ENCODE measurements around the gene RCOR2. TPM values are rescaled to one million over a fixed set of nuclear protein-coding genes. Genes with fewer than 3 reads are reported as not detected.

RCOR2 gene
- total and polyA plus RNA-seq, 2 of the 13 experiments (the other 11 are each of a cell fraction or from before 2014, with no cell fraction given), result 8.3 to 8.5 TPM

DNA sequence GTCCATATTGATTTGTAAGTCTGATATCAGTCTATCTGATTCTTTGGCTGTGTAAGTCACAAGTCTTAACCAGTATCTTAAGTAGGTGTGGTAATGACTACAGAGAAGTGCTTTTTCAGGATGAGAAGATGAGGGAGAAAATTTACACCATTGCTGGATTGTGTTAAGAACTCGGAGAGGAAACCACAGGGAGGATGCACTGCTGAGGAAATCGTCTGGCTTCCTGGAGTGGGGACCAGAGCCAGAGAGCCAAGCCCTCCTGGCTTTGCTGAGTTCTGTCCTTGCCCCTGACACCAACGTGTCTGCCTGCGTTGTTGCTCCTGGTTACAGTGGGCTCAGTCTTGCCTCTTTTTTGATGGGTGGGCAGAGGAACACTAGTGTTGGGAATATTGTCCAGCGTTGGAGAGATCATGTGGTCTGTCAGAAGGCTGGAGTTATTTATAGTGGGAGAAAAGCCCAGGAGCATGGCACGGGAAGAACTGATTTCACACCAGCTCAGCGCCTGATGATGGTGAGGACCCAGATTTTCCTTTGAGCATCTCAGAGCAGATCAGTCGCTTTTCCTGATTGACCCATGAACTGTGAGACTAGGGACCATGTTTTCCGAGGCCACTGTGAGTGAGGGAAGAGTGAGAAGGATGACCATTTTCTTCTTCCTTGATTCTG, 48.4 kb downstream of the RCOR2 start:
- 84% methylated on average over 9 of the region's 9 CpGs for WGBS (ENCODE audit: low lambda C conversion rate)
- H3K4me3 ChIP-seq (replicated peaks in 1 of 3; ENCODE audit: insufficient read depth in 1 of 3, low read depth in 2 of 3, low read length in 3 of 3), result no peak overlapping the region
- TF ChIP-seq, protein P1, sequence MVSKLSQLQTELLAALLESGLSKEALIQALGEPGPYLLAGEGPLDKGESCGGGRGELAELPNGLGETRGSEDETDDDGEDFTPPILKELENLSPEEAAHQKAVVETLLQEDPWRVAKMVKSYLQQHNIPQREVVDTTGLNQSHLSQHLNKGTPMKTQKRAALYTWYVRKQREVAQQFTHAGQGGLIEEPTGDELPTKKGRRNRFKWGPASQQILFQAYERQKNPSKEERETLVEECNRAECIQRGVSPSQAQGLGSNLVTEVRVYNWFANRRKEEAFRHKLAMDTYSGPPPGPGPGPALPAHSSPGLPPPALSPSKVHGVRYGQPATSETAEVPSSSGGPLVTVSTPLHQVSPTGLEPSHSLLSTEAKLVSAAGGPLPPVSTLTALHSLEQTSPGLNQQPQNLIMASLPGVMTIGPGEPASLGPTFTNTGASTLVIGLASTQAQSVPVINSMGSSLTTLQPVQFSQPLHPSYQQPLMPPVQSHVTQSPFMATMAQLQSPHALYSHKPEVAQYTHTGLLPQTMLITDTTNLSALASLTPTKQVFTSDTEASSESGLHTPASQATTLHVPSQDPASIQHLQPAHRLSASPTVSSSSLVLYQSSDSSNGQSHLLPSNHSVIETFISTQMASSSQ (IDR thresholded peaks at IDR 0.05; ENCODE audit: low read depth), result no peak
- TF ChIP-seq, protein P1 (CRISPR knock-in tag; IDR thresholded peaks at IDR 0.05; ENCODE audit: borderline replicate concordance), result no peak
- TF ChIP-seq, protein P2, sequence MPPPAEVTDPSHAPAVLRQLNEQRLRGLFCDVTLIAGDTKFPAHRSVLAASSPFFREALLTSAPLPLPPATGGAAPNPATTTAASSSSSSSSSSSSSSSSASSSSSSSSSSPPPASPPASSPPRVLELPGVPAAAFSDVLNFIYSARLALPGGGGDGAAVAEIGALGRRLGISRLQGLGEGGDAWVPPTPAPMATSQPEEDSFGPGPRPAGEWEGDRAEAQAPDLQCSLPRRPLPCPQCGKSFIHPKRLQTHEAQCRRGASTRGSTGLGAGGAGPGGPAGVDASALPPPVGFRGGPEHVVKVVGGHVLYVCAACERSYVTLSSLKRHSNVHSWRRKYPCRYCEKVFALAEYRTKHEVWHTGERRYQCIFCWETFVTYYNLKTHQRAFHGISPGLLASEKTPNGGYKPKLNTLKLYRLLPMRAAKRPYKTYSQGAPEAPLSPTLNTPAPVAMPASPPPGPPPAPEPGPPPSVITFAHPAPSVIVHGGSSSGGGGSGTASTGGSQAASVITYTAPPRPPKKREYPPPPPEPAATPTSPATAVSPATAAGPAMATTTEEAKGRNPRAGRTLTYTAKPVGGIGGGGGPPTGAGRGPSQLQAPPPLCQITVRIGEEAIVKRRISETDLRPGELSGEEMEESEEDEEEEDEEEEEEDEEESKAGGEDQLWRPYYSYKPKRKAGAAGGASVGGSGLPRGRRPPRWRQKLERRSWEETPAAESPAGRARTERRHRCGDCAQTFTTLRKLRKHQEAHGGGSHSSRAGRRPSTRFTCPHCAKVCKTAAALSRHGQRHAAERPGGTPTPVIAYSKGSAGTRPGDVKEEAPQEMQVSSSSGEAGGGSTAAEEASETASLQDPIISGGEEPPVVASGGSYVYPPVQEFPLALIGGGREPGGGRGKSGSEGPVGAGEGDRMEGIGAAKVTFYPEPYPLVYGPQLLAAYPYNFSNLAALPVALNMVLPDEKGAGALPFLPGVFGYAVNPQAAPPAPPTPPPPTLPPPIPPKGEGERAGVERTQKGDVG (CRISPR knock-in tag; IDR thresholded peaks at IDR 0.05; ENCODE audit: borderline replicate concordance), result no peak
- TF ChIP-seq ZMAT3 (CRISPR knock-in tag; conservative IDR thresholded peaks at IDR 0.05), result no peak
- no peak for TF ChIP-seq ZNF672 (CRISPR knock-in tag; IDR thresholded peaks at IDR 0.05)
- no peak for TF ChIP-seq RAD51 (IDR thresholded peaks at IDR 0.05; ENCODE audit: borderline replicate concordance)
- TF ChIP-seq, protein P3, sequence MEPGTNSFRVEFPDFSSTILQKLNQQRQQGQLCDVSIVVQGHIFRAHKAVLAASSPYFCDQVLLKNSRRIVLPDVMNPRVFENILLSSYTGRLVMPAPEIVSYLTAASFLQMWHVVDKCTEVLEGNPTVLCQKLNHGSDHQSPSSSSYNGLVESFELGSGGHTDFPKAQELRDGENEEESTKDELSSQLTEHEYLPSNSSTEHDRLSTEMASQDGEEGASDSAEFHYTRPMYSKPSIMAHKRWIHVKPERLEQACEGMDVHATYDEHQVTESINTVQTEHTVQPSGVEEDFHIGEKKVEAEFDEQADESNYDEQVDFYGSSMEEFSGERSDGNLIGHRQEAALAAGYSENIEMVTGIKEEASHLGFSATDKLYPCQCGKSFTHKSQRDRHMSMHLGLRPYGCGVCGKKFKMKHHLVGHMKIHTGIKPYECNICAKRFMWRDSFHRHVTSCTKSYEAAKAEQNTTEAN (CRISPR knock-in tag; conservative IDR thresholded peaks at IDR 0.05), result no peak
- TF ChIP-seq, protein P4, sequence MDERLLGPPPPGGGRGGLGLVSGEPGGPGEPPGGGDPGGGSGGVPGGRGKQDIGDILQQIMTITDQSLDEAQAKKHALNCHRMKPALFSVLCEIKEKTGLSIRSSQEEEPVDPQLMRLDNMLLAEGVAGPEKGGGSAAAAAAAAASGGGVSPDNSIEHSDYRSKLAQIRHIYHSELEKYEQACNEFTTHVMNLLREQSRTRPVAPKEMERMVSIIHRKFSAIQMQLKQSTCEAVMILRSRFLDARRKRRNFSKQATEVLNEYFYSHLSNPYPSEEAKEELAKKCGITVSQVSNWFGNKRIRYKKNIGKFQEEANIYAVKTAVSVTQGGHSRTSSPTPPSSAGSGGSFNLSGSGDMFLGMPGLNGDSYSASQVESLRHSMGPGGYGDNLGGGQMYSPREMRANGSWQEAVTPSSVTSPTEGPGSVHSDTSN (CRISPR knock-in tag; IDR thresholded peaks at IDR 0.05), result no peak
- TF ChIP-seq ZC3H13 (CRISPR knock-in tag; IDR thresholded peaks at IDR 0.05), result no peak
- TF ChIP-seq, protein P5, sequence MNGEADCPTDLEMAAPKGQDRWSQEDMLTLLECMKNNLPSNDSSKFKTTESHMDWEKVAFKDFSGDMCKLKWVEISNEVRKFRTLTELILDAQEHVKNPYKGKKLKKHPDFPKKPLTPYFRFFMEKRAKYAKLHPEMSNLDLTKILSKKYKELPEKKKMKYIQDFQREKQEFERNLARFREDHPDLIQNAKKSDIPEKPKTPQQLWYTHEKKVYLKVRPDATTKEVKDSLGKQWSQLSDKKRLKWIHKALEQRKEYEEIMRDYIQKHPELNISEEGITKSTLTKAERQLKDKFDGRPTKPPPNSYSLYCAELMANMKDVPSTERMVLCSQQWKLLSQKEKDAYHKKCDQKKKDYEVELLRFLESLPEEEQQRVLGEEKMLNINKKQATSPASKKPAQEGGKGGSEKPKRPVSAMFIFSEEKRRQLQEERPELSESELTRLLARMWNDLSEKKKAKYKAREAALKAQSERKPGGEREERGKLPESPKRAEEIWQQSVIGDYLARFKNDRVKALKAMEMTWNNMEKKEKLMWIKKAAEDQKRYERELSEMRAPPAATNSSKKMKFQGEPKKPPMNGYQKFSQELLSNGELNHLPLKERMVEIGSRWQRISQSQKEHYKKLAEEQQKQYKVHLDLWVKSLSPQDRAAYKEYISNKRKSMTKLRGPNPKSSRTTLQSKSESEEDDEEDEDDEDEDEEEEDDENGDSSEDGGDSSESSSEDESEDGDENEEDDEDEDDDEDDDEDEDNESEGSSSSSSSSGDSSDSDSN (CRISPR knock-in tag; IDR thresholded peaks at IDR 0.05), result no peak
- no peak for TF ChIP-seq ZNF75D (CRISPR knock-in tag; IDR thresholded peaks at IDR 0.05; ENCODE audit: borderline replicate concordance)
- TF ChIP-seq POLR2AphosphoS5 (IDR thresholded peaks at IDR 0.05; ENCODE audit: low read depth, low read length), result no peak

More for the DNA sequence above, 48.4 kb downstream of the RCOR2 start:
- Histone ChIP-seq H3K79me2 (ENCODE audit: insufficient read depth, low read length) (peaks cover 42% of the 10 kb centered on the region), H3K27me3 (ENCODE audit: control insufficient read depth in 1 of 2, insufficient read depth in 2 of 2, low read length in 2 of 2) (no peaks in the 10 kb centered on the region), H2AFZ (ENCODE audit: low read length) (no peak overlapping the region), H3K9ac (ENCODE audit: insufficient read depth, low read depth, low read length) (no peak overlapping the region), H3K4me1 (ENCODE audit: insufficient read depth, low read length) (peaks cover 36% of the 10 kb centered on the region), H3K9me3 (ENCODE audit: low read length) (no peaks in the 10 kb centered on the region), H3K27ac (ENCODE audit: extremely low read length, insufficient read depth, low read length) (no peak overlapping the region), H4K20me1 (ENCODE audit: insufficient read depth, low read length) (no peaks in the 10 kb centered on the region), H3K36me3 (replicated peaks in 1 of 2; ENCODE audit: control insufficient read depth in 1 of 2, insufficient read depth in 2 of 2, low read length in 2 of 2) (peaks cover 1 to 13% of the 10 kb centered on the region in 2 experiments; a peak in 3 of 5 replicates), H3K4me2 (ENCODE audit: low read depth, low read length) (no peak overlapping the region)
- DNase-seq (ENCODE audit: low spot score) (no peak), FAIRE-seq (no peak), ATAC-seq (no peak)
- in situ Hi-C loops (cut with HindIII; ENCODE audit: extremely low pct_ligation_motif_present, low pct_unique_long_range_greater_than_20kb), result no loop called here
- BruUV-seq (replicated peaks), result no TSS peak
- ChIA-PET CTCF (ENCODE audit: low intra/inter-chr PET ratio, low total read pairs) (no interaction called here), POLR2A (no interaction called here)
- intact Hi-C loops (cut with micrococcal nuclease; ENCODE audit: unreplicated experiment), result no loop called here

Data from HepG2 (cell line).